ENCODE measurements around the gene PTPN4.

Gene PTPN4

GRCh38 chr2:119782308-119783027 is 22.7 kb downstream of the PTPN4 start:
- TF ChIP-seq REST (IDR thresholded peaks at IDR 0.05; ENCODE audit: insufficient replicate concordance, low read depth): no peak
- no peak for TF ChIP-seq CTCF (IDR thresholded peaks at IDR 0.05; ENCODE audit: insufficient read depth, low read length)
- no peak for TF ChIP-seq POLR2AphosphoS5 (IDR thresholded peaks at IDR 0.05; ENCODE audit: low read depth)
- no peak for TF ChIP-seq GABPA (IDR thresholded peaks at IDR 0.05; ENCODE audit: low read depth)
- TF ChIP-seq SPI1 (IDR thresholded peaks at IDR 0.05; ENCODE audit: borderline replicate concordance, low read depth): no peak
- DNase-seq (ENCODE audit: low read depth in 1 of 2, low spot score in 1 of 2): no peak
- H3K4me3 ChIP-seq (replicated peaks; ENCODE audit: insufficient read depth, low read length): no peak overlapping the region
- no peaks in the 10 kb centered on the region for H3K27me3 ChIP-seq (ENCODE audit: insufficient read depth, poor library complexity, severe bottlenecking)
- H3K27ac ChIP-seq (replicated peaks): no peak overlapping the region

GRCh38 chr2:119784876-119785275 is 25.2 kb downstream of the PTPN4 start:
- H3K27me3 ChIP-seq (ENCODE audit: insufficient read depth, poor library complexity, severe bottlenecking): no peaks in the 10 kb centered on the region
- H3K4me3 ChIP-seq (replicated peaks; ENCODE audit: insufficient read depth, low read length): no peak overlapping the region
- H3K27ac ChIP-seq (replicated peaks): no peak overlapping the region
- TF ChIP-seq POLR2AphosphoS5 (IDR thresholded peaks at IDR 0.05; ENCODE audit: low read depth) (no peak), SPI1 (IDR thresholded peaks at IDR 0.05; ENCODE audit: borderline replicate concordance, low read depth) (no peak), GABPA (IDR thresholded peaks at IDR 0.05; ENCODE audit: low read depth) (no peak), CTCF (IDR thresholded peaks at IDR 0.05; ENCODE audit: insufficient read depth, low read length) (no peak), REST (IDR thresholded peaks at IDR 0.05; ENCODE audit: insufficient replicate concordance, low read depth) (no peak)
- DNase-seq (ENCODE audit: low read depth in 1 of 2, low spot score in 1 of 2): no peak

- TF ChIP-seq REST (IDR thresholded peaks at IDR 0.05; ENCODE audit: insufficient replicate concordance, low read depth) (no peak), POLR2AphosphoS5 (IDR thresholded peaks at IDR 0.05; ENCODE audit: low read depth) (no peak), CTCF (IDR thresholded peaks at IDR 0.05; ENCODE audit: insufficient read depth, low read length) (no peak), SPI1 (IDR thresholded peaks at IDR 0.05; ENCODE audit: borderline replicate concordance, low read depth) (no peak), GABPA (IDR thresholded peaks at IDR 0.05; ENCODE audit: low read depth) (no peak)
- Histone ChIP-seq H3K27ac (replicated peaks) (no peak overlapping the region), H3K27me3 (ENCODE audit: insufficient read depth, poor library complexity, severe bottlenecking) (no peaks in the 10 kb centered on the region), H3K4me3 (replicated peaks; ENCODE audit: insufficient read depth, low read length) (no peak overlapping the region)
- no peak for DNase-seq (ENCODE audit: low read depth in 1 of 2, low spot score in 1 of 2)
These were observed 26.6 kb downstream of the PTPN4 start for GRCh38 chr2:119786295-119786694.
